Bronchial epithelial cell (primary cell): ENCODE data around the gene NFIC. TPM values are rescaled to one million over a fixed set of nuclear protein-coding genes. Genes with fewer than 3 reads are reported as not detected.

Experiments
- DNase-seq: peaks from one replicate; pipeline ENCODE4 v3.0.0-alpha.2; 2010; ENCODE audit warnings: low read depth
- FAIRE-seq: peaks from 2 replicates; lab custom pipeline; 2011; peaks lifted over from hg19 to GRCh38; lab: Jason Lieb, UNC
- H3K27me3 ChIP-seq: 2 replicates; pipeline ENCODE4 v1.5.1; 2011; ENCODE audit warnings: low read length; ENCODE audit not compliant: control insufficient read depth, insufficient read depth
- H3K36me3 ChIP-seq: 2 replicates; pipeline ENCODE4 v1.5.1; 2011; ENCODE audit warnings: low read length; ENCODE audit not compliant: control insufficient read depth, insufficient read depth
- H3K4me3 ChIP-seq: 2 replicates; pipeline ENCODE4 v1.5.1; 2011; ENCODE audit warnings: mild to moderate bottlenecking, low read depth, low read length, control low read depth
- total RNA-seq: library from RNA; depleted of rRNA; stranded (reverse); fragments of >200 nt; gene quantifications from 2 replicates; pipeline ENCODE4 v1.2.1, GENCODE V29; 2014
- TF ChIP-seq, protein P1 (sequence below): IDR thresholded peaks from 2 replicates; pipeline ENCODE4 v1.5.1; 2011; ENCODE audit warnings: mild to moderate bottlenecking, moderate library complexity, low read length, control low read depth, inconsistent platforms; ENCODE audit not compliant: insufficient read depth, severe bottlenecking

Gene NFIC
- total RNA-seq, 1 donor from 2014 or later = 17.6 TPM

- TF ChIP-seq, protein P1, sequence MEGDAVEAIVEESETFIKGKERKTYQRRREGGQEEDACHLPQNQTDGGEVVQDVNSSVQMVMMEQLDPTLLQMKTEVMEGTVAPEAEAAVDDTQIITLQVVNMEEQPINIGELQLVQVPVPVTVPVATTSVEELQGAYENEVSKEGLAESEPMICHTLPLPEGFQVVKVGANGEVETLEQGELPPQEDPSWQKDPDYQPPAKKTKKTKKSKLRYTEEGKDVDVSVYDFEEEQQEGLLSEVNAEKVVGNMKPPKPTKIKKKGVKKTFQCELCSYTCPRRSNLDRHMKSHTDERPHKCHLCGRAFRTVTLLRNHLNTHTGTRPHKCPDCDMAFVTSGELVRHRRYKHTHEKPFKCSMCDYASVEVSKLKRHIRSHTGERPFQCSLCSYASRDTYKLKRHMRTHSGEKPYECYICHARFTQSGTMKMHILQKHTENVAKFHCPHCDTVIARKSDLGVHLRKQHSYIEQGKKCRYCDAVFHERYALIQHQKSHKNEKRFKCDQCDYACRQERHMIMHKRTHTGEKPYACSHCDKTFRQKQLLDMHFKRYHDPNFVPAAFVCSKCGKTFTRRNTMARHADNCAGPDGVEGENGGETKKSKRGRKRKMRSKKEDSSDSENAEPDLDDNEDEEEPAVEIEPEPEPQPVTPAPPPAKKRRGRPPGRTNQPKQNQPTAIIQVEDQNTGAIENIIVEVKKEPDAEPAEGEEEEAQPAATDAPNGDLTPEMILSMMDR = no peak
- Histone ChIP-seq H3K36me3 (peaks cover 22% of the 10 kb centered on the region), H3K27me3 (no peaks in the 10 kb centered on the region), H3K4me3 (no peak overlapping the region)
- FAIRE-seq (no peak), DNase-seq (no peak)
These were observed 149.6 kb downstream of the NFIC start for GRCh38 chr19:3515891-3516422.

GRCh38 chr19:3516675-3517207, 150.4 kb downstream of the NFIC start:
- no peaks in the 10 kb centered on the region for H3K27me3 ChIP-seq
- DNase-seq = no peak
- H3K4me3 ChIP-seq = no peak overlapping the region
- TF ChIP-seq, protein P1 = no peak
- FAIRE-seq = no peak
- H3K36me3 ChIP-seq = peaks cover 19% of the 10 kb centered on the region

- peaks cover 19% of the 10 kb centered on the region for H3K36me3 ChIP-seq
- TF ChIP-seq, protein P1 = no peak
These were observed 151.3 kb downstream of the NFIC start for GRCh38 chr19:3517638-3518037.

DNA sequence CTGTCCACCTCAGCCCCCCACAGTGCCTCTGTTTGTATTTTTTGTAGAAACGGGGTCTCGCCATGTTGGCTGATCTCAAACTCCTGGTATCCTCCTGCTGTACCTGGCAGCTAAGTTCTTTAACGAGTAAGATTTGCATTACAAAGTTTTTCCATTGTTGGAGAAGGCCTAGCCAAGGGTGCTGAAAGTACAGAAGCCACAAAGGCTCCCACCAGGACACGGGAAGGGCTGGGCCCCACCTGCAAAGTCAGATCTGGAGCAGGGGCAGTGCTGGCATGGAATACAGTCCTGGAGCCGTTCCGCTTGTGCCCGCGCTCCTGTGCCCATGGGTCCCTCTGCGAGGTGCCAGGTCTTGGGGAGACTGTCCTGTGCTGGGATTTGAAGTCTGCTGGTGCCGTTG, 151.9 kb downstream of the NFIC start:
- H3K27me3 ChIP-seq = no peaks in the 10 kb centered on the region
- peaks cover 23% of the 10 kb centered on the region for H3K36me3 ChIP-seq
- FAIRE-seq (no peak), DNase-seq (no peak)
- TF ChIP-seq, protein P1 = no peak
- no peak overlapping the region for H3K4me3 ChIP-seq

More at GRCh38 chr19:3517638-3518037, 151.3 kb downstream of the NFIC start:
- FAIRE-seq (no peak), DNase-seq (no peak)
- H3K27me3 ChIP-seq = no peaks in the 10 kb centered on the region
- H3K4me3 ChIP-seq = no peak overlapping the region

GRCh38 chr19:3518659-3519058, 152.3 kb downstream of the NFIC start:
- FAIRE-seq (no peak), DNase-seq (no peak)
- H3K36me3 ChIP-seq = peaks cover 26% of the 10 kb centered on the region
- TF ChIP-seq, protein P1 = no peak
- H3K4me3 ChIP-seq = no peak overlapping the region
- no peaks in the 10 kb centered on the region for H3K27me3 ChIP-seq

Other genes starting within 250 kb of the NFIC start
- 85.0 and 106 TPM in 2 replicates for gene GNA15, start 230.6 kb upstream of the NFIC start, total RNA-seq
- 0.26 and 0.90 TPM in 2 replicates for gene S1PR4, start 187.8 kb upstream of the NFIC start, total RNA-seq
- 37.9 and 41.6 TPM in 2 replicates for gene NCLN, start 180.7 kb upstream of the NFIC start, total RNA-seq
- not detected in 2 replicates for gene CELF5, start 141.9 kb upstream of the NFIC start, total RNA-seq
- gene SMIM24, start 113.9 kb downstream of the NFIC start, total RNA-seq = not detected in 2 replicates
- gene SMIM44, start 116.9 kb downstream of the NFIC start, total RNA-seq = not detected in 2 replicates
- 17.1 and 20.1 TPM in 2 replicates for gene DOHH, start 134.1 kb downstream of the NFIC start, total RNA-seq
- gene FZR1, start 139.7 kb downstream of the NFIC start, total RNA-seq = 22.7 and 25.5 TPM in 2 replicates
- not detected in 2 replicates for gene TEKTIP1, start 172.6 kb downstream of the NFIC start, total RNA-seq
- 46.3 and 59.1 TPM in 2 replicates for gene MFSD12, start 191.0 kb downstream of the NFIC start, total RNA-seq
- 37.4 and 48.3 TPM in 2 replicates for gene HMG20B, start 206.4 kb downstream of the NFIC start, total RNA-seq
- not detected in 2 replicates for gene GIPC3, start 218.9 kb downstream of the NFIC start, total RNA-seq
- gene TBXA2R, start 240.3 kb downstream of the NFIC start, total RNA-seq = not detected in 2 replicates